GM19397 (cell line): ENCODE measurements around the gene ADAMTSL1.

Experiments
- ATAC-seq: cut with Tn5 transposase; IDR thresholded peaks from one replicate; pipeline ENCODE4 v1.9.1; 2021; ENCODE audit warnings: mild to moderate bottlenecking, moderate library complexity; ENCODE audit not compliant: unreplicated experiment

The ADAMTSL1 gene

GRCh38 chr9:18723366-18723765 lies 249.4 kb downstream of the ADAMTSL1 start:
- no peak for ATAC-seq

GRCh38 chr9:18726546-18726945 lies 252.6 kb downstream of the ADAMTSL1 start:
- ATAC-seq: no peak

- no peak for ATAC-seq
Measured at GRCh38 chr9:18727904-18728303, 254.0 kb downstream of the ADAMTSL1 start.

GRCh38 chr9:18728642-18729041 lies 254.7 kb downstream of the ADAMTSL1 start:
- ATAC-seq: no peak

- ATAC-seq: no peak
Measured at GRCh38 chr9:18730241-18730640, 256.3 kb downstream of the ADAMTSL1 start.

GRCh38 chr9:18739127-18739526 lies 265.2 kb downstream of the ADAMTSL1 start:
- no peak for ATAC-seq

- no peak for ATAC-seq
Measured at GRCh38 chr9:18739641-18740318, 265.8 kb downstream of the ADAMTSL1 start.

- no peak for ATAC-seq
Measured at GRCh38 chr9:18741359-18741758, 267.4 kb downstream of the ADAMTSL1 start.

- ATAC-seq: no peak
Measured at GRCh38 chr9:18741945-18742344, 268.0 kb downstream of the ADAMTSL1 start.

GRCh38 chr9:18743421-18743820 lies 269.5 kb downstream of the ADAMTSL1 start:
- ATAC-seq: no peak

- ATAC-seq: no peak
Measured at GRCh38 chr9:18743971-18744370, 270.0 kb downstream of the ADAMTSL1 start.

GRCh38 chr9:18745710-18746109 lies 271.8 kb downstream of the ADAMTSL1 start:
- no peak for ATAC-seq

- no peak for ATAC-seq
Measured at GRCh38 chr9:18746631-18747030, 272.7 kb downstream of the ADAMTSL1 start.

- ATAC-seq: no peak
Measured at GRCh38 chr9:18747595-18747994, 273.6 kb downstream of the ADAMTSL1 start.

GRCh38 chr9:18748251-18748701 lies 274.3 kb downstream of the ADAMTSL1 start:
- ATAC-seq: no peak

- no peak for ATAC-seq
Measured at GRCh38 chr9:18749711-18750110, 275.8 kb downstream of the ADAMTSL1 start.

- no peak for ATAC-seq
Measured at GRCh38 chr9:18753904-18754303, 280.0 kb downstream of the ADAMTSL1 start.

GRCh38 chr9:18754537-18754936 lies 280.6 kb downstream of the ADAMTSL1 start:
- no peak for ATAC-seq

- ATAC-seq: no peak
Measured at GRCh38 chr9:18755263-18755662, 281.3 kb downstream of the ADAMTSL1 start.

- no peak for ATAC-seq
Measured at GRCh38 chr9:18756712-18757125, 282.8 kb downstream of the ADAMTSL1 start.

- ATAC-seq: no peak
Measured at GRCh38 chr9:18759827-18760226, 285.9 kb downstream of the ADAMTSL1 start.

GRCh38 chr9:18761742-18762300 lies 287.9 kb downstream of the ADAMTSL1 start:
- no peak for ATAC-seq
